GDM1 (cell line): ENCODE results near the gene CGREF1.
A peak's percentile ranks its signal among the peaks of the same experiment; 100 is the strongest.
"Not testable (repeated sequence)": the region's sequence is repeated elsewhere in the genome, so short reads cannot be mapped to it uniquely, and the experiment has no call there.

Source experiments
- DNase-seq: peaks from one replicate; lab custom pipeline; 2025; lab: John Stamatoyannopoulos, UW

Gene CGREF1

GRCh38 chr2:27087823-27088410, 31.0 kb downstream of the CGREF1 start:
- no peak for DNase-seq

GRCh38 chr2:27086724-27087593, 32.0 kb downstream of the CGREF1 start, which contains the start of gene KHK:
Gene KHK, plus strand, starts transcription at chr2:27086772. Its CDS starts 488 bp downstream, at chr2:27087260.
- DNase-seq = no peak

GRCh38 chr2:27086090-27086723, 32.7 kb downstream of the CGREF1 start:
- peak; percentile 94 for DNase-seq

- no peak for DNase-seq
Observed at GRCh38 chr2:27085673-27086089, 33.2 kb downstream of the CGREF1 start.

- DNase-seq = no peak
Observed at GRCh38 chr2:27085062-27085672, 33.8 kb downstream of the CGREF1 start.

- no peak for DNase-seq
Observed at GRCh38 chr2:27084297-27085061, 34.4 kb downstream of the CGREF1 start.

GRCh38 chr2:27083410-27084296, 35.3 kb downstream of the CGREF1 start:
- DNase-seq = no peak

GRCh38 chr2:27082773-27083409, 36.0 kb downstream of the CGREF1 start:
- no peak for DNase-seq

- DNase-seq = no peak
Observed at GRCh38 chr2:27081984-27082772, 36.8 kb downstream of the CGREF1 start.

- no peak for DNase-seq
Observed at GRCh38 chr2:27080603-27080936, 38.4 kb downstream of the CGREF1 start.

GRCh38 chr2:27080140-27080469, 38.8 kb downstream of the CGREF1 start:
- DNase-seq = no peak

- no peak for DNase-seq
Observed at GRCh38 chr2:27079233-27080139, 39.4 kb downstream of the CGREF1 start.

GRCh38 chr2:27078267-27079194, 40.4 kb downstream of the CGREF1 start, which contains the start of gene EMILIN1:
Gene EMILIN1, plus strand, starts transcription at chr2:27078615. Its CDS starts 451 bp downstream, at chr2:27079066.
- DNase-seq = no peak

- DNase-seq = no peak
Observed at GRCh38 chr2:27077231-27077630, 41.7 kb downstream of the CGREF1 start.

- no peak for DNase-seq
Observed at GRCh38 chr2:27076323-27076722, 42.6 kb downstream of the CGREF1 start.

- not testable (repeated sequence) for DNase-seq
Observed at GRCh38 chr2:27075566-27075871, 43.4 kb downstream of the CGREF1 start.
